ENCODE measurements around the gene NPLOC4. TPM values are rescaled to one million over a fixed set of nuclear protein-coding genes. Genes with fewer than 3 reads are reported as not detected.
"Not testable (repeated sequence)": the region's sequence is repeated elsewhere in the genome, so short reads cannot be mapped to it uniquely, and the experiment has no call there.

Gene NPLOC4
- total RNA-seq, 1 donor from 2014 or later = 102 TPM

- TF ChIP-seq CTCF (IDR thresholded peaks at IDR 0.05; ENCODE audit: unreplicated experiment) = peak; percentile 61
- H3K4me1 Mint-ChIP-seq (ENCODE audit: low read depth); H3K36me3 Mint-ChIP-seq (ENCODE audit: insufficient read depth); H3K27ac Mint-ChIP-seq; H3K4me3 Mint-ChIP-seq (ENCODE audit: low read depth); H3K27me3 Mint-ChIP-seq; H3K9me3 Mint-ChIP-seq (ENCODE audit: low read depth); DNase-seq (ENCODE audit: low spot score, unreplicated experiment): not testable (repeated sequence)
Observed at GRCh38 chr17:81675515-81676221, 38.8 kb upstream of the NPLOC4 start.

GRCh38 chr17:81673561-81674258 lies 36.8 kb upstream of the NPLOC4 start:
- Mint-ChIP-seq H3K4me3 (ENCODE audit: low read depth) (no peak overlapping the region), H3K4me1 (ENCODE audit: low read depth) (peaks cover 3% of the 10 kb centered on the region), H3K27ac (no peak overlapping the region), H3K36me3 (ENCODE audit: insufficient read depth) (peaks cover 9% of the 10 kb centered on the region), H3K9me3 (ENCODE audit: low read depth) (no peaks in the 10 kb centered on the region), H3K27me3 (no peaks in the 10 kb centered on the region)
- TF ChIP-seq CTCF (IDR thresholded peaks at IDR 0.05; ENCODE audit: unreplicated experiment) = no peak
- no peak for DNase-seq (ENCODE audit: low spot score, unreplicated experiment)

- no peak overlapping the region for H3K27ac Mint-ChIP-seq
- TF ChIP-seq CTCF (IDR thresholded peaks at IDR 0.05; ENCODE audit: unreplicated experiment) = no peak
- H3K27me3 Mint-ChIP-seq = no peaks in the 10 kb centered on the region
- H3K9me3 Mint-ChIP-seq (ENCODE audit: low read depth) = no peaks in the 10 kb centered on the region
- DNase-seq (ENCODE audit: low spot score, unreplicated experiment) = no peak
- H3K36me3 Mint-ChIP-seq (ENCODE audit: insufficient read depth) = peaks cover 9% of the 10 kb centered on the region
- peaks cover 6% of the 10 kb centered on the region for H3K4me1 Mint-ChIP-seq (ENCODE audit: low read depth)
- no peak overlapping the region for H3K4me3 Mint-ChIP-seq (ENCODE audit: low read depth)
Observed at GRCh38 chr17:81672954-81673353, 36.0 kb upstream of the NPLOC4 start.

GRCh38 chr17:81672504-81672903 lies 35.6 kb upstream of the NPLOC4 start:
- Mint-ChIP-seq H3K27me3 (no peaks in the 10 kb centered on the region), H3K36me3 (ENCODE audit: insufficient read depth) (peaks cover 14% of the 10 kb centered on the region), H3K9me3 (ENCODE audit: low read depth) (no peaks in the 10 kb centered on the region), H3K4me3 (ENCODE audit: low read depth) (no peak overlapping the region), H3K4me1 (ENCODE audit: low read depth) (peaks cover 10% of the 10 kb centered on the region), H3K27ac (no peak overlapping the region)
- DNase-seq (ENCODE audit: low spot score, unreplicated experiment) = no peak
- TF ChIP-seq CTCF (IDR thresholded peaks at IDR 0.05; ENCODE audit: unreplicated experiment) = no peak

GRCh38 chr17:81667754-81668153 lies 30.8 kb upstream of the NPLOC4 start:
- Mint-ChIP-seq H3K27me3 (no peaks in the 10 kb centered on the region), H3K36me3 (ENCODE audit: insufficient read depth) (peaks cover 10% of the 10 kb centered on the region), H3K4me1 (ENCODE audit: low read depth) (peaks cover 18% of the 10 kb centered on the region), H3K27ac (peak overlapping the region; percentile 20), H3K4me3 (ENCODE audit: low read depth) (peak overlapping the region; percentile 96), H3K9me3 (ENCODE audit: low read depth) (no peaks in the 10 kb centered on the region)
- TF ChIP-seq CTCF (IDR thresholded peaks at IDR 0.05; ENCODE audit: unreplicated experiment) = no peak
- DNase-seq (ENCODE audit: low spot score, unreplicated experiment) = no peak

All from progenitor cell of endocrine pancreas (in vitro differentiated cells).